Measurements from ENCODE around the gene HTRA3.

HTRA3 gene

DNA sequence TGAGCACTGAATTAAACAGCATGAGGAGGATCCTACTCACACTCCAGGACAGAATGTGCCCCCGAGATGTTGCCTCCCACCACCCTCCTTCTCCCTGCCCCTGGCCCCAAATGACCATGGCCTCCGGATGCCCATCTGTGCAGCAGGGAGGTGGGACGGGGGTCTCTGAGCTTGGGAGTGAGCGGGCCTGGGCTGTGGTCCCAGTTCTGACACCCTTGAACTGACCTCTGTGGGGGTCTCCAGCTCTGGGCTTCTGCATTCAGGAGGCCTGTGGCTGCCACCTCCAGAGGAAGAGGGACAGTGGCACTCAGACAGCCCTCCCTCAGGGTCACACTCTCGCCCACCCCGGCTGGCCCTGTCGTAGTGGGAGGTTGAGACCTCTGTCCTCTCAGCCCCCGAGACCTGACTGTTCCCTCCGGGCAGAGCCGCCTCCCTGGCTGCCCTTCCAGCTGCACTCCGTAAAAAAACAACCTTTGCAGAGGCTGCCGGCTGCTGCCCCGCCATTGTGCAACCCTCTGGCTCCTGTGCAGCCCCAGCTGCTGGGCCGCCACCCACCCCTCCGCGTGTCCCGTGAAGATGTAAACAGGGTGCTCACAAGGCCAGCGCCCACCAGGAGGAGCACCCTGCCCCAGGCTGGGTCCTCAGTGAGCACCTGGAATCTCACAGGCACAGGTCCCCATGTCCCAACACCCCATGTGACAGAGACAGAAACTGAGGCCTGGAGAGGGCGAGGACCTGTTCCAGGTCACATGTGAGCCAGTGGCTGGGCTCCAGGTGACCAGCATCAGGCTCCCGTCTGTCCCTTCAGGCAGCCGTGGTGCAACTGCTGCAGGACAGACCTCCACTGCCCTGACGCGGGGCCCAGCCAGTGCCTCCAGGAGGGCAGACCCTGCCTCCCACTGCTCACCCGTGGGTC lies 39.6 kb downstream of the HTRA3 start:
- no peak for DNase-seq (ENCODE audit: low read depth)

DNA sequence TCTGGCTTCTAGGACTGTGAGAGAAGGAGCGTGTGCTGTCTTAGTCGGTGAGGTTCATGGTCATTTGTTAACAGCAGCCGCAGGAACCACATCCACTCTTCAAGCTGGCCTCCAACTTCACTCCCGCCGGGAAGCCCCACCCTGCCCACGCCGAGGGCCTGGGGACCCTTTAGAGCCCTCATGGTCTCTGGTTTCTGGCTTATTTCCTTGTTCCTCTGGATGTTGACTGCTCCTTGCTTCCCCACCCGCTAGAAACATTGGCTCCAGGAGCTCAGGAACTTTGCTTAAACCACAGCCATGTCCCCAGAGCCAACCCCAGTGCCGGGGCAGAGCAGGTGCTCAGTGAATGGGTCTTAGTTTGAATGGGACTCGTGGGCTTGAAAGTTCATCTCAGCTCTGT lies 40.8 kb downstream of the HTRA3 start:
- DNase-seq (ENCODE audit: low read depth), result no peak

DNA sequence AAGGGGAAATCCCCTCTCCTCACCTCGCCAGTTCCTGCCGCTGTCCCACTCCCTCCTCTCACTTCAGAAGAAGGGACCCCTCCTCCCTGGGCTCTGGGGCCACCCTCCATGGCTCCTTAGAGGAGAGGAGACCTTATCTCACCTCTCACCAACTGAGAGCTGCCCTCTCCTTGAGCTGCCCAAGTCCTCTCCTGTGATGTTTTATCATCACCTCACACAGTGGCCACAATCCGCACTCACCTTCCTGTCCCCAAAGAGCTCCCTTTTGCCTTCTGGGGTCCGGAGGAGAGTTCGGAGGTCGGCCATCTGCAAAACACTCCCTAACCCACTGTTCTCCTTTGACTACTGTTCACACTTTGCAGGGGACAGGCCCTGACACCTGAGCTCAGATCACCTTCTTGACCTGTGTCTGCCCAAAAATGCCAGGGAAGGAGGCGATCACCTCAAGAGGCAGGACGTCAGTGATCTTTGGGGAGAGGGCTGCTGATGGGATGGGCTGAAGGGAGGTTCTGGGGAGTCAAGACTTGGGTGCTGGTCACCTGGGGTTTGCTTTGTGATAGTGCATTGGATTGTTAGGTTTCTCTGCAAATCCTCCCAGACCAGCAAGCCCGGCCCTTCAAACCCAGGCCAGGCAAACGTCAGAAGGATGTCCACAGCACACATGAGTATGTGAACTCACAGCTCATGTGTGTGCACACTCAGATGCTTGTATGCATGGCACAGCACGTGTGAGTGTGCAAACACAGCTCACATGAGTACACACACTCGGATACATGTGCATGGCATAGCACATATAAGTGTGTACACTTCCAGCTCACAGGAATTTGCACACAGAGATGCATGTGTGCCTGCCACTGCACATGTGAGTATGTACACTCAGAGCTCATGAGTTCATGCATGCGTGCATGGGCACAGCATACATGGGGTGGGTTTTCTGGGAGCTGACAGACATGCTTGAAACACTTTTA lies 41.8 kb downstream of the HTRA3 start:
- no peak for DNase-seq (ENCODE audit: low read depth)

DNA sequence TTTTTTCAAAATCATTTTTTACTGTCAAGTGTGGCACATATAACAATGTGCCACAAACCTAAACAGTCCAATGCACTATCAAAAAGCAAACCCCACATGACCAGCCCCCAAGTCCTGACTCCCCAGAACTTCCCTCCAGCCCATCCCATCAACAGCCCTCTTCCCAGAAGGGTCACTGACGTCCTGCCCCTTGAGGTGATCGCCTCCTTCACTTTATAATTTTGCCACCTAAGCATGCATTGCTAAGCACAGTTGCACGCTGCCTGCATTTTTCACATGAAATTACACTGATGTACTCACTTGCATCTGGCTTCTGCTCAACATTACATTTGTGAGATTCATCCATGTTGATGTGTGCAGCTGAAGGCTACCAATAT lies 42.5 kb downstream of the HTRA3 start:
- no peak for DNase-seq (ENCODE audit: low read depth)

DNA sequence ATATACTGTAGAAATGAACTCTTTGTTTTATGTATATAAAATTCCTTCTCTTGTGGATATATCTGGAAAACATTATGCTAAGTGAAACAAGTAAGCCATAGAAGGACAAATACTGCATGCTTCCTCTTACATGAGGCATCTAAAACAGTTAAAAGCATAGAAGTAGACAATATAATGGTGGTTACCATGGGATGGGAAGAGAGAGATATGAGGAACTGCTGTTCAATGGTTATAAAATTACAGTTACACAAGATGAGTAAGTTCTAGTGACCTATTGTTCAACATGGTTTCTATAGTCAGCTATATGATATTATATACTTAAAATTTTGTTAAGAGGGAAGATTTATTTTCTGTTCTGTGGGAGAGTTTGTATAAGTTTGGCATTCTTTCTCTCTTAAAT lies 43.4 kb downstream of the HTRA3 start:
- DNase-seq (ENCODE audit: low read depth), result no peak

DNA sequence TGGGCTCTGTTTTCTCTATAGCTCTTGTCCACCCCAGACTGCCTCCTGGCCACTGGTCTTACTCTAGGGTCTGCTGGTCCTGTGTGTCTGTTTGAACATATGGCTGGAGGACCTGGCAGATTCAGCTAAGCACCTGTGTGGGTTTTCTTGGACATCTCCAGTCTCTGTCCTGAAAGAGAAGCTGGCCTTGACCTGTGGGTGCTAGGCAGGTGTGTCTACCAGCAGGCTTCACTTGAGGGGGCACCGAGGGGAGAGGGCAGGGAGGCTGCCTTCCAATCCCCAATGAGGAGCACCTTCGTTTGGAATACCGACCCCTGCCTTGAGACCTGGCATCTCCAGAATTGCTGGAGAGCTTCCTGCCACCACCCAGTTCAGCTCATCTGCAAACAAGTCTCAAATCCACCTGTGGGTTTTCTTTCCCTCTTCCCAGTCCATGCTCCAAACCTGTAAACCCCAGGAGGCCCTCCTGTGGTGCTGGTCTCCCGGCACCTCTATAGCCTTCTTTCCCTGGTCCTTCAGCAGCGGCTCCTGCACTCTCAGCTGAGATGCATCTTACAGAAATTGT lies 45.2 kb downstream of the HTRA3 start:
- no peak for DNase-seq (ENCODE audit: low read depth)

DNA sequence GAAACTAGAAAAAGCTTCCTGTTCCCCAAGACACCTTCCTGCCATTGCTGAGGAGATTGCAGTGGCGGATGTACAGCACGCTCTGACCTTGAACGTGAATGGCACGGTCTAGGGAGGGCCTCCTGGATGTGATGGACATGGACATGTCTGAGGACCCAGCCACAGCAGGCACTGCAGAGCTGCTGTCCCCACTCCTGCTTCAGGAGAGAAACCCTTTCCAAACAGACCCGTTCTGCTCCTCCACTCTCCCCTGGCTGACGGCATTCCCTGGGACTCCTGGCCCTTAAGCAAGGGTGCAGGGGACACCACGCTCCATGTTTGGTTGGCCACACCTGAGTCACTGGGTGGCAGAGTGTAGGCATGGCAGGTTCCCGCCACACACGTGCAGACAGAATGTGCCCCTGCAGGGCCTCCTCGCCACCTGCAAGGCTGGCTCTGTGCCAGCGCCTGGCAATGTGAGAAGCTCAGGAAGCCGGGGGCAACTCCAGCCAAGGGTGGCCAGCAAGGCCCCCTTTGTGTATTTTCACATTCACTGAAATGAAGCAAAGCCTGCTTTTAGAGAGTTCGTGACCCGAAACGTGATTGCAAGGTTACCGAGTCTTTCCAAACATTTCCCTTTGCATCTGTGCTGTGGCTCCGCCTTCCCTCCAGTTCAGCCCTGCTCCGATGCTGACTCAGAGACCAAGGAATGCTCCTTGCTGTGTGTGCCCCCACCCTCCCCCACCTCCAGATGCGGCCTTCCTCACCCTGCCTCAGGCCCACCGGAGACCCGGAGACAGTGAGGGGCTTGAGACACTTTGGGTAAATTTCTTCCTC lies 46.1 kb downstream of the HTRA3 start:
- no peak for DNase-seq (ENCODE audit: low read depth)

DNA sequence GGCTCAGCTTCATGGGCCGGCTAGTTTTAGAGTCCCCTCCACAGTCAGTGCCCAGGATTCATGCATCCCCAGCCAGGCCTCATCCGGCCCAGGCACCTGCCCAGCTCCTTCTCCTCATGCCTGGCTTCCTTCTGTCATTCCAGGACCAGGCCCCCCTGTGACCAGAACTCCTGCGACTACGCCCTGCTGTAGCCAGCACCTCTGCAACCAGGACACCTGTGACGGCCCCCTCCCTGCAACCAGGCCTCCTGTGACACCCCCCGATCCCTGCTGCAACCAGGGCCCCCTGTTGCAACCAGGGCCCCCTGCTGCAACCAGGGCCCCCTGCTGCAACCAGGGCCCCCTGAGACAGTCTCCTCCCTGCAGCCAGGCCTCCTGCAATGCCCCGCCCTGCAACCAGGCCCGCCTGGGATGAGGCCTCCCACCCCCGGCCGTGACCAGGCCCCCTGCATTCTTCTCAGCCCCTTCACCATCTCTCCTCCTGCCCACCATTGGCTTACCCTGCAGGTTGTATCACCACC lies 46.8 kb downstream of the HTRA3 start:
- no peak for DNase-seq (ENCODE audit: low read depth)

DNA sequence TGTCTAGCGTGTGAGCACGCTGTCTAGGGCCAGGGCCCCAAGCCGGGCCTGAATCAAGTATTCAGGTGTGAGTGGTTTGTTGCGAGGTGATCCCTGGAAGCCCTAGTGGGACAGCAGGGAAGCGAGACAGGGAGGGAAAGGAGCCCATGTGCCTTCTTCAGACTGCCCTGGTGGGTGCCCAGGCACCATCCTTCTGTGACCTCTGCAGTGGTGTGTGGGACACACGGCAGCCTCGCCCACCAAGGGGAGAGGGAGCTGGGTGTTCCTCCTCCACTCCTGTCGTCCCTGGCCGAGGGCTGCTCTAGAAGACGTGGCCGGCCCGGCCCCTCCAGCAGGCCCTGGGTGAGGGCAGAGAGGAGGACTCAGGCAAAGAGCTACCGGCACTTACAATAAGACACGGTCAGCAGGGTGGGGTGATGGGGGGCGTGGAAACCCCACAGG lies 47.4 kb downstream of the HTRA3 start:
- DNase-seq (ENCODE audit: low read depth), result no peak

DNA sequence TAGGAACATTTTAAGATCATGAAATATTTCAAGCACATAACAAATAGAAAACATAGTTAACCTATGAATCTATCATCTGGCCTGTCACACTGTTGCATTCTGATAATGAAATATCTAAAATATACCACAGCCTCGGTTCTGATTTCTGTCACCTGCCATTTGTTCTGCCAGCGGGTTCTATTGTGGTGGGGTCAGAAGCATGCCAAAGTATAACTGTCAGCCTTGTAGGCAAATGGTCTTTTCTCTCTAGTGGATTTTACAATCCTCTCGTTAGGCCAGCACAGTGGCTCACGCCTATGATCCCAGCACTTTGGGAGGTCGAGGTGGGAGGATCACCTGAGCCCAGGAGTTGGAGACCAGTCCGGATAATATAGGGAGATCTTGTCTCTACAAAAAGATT lies 47.9 kb downstream of the HTRA3 start:
- no peak for DNase-seq (ENCODE audit: low read depth)

DNA sequence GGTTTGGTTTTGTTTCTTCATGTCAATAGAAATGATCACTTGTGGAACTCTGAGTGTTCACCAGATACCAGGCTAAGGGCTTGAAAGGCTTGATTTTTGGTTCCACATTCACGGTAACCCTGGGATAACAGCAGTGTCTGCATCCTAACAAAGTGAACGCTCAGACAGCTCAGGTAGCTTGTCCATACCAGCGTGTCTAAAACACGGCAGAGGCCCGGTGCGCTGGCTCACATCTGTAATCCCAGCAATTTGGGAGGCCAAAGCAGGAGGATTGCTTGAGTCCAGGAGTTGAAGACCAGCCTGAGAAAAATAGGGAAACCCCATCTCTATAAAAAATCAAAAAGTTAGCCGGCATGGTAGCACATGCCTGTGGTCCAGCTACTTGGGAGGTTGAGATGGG lies 49.0 kb downstream of the HTRA3 start:
- no peak for DNase-seq (ENCODE audit: low read depth)

DNA sequence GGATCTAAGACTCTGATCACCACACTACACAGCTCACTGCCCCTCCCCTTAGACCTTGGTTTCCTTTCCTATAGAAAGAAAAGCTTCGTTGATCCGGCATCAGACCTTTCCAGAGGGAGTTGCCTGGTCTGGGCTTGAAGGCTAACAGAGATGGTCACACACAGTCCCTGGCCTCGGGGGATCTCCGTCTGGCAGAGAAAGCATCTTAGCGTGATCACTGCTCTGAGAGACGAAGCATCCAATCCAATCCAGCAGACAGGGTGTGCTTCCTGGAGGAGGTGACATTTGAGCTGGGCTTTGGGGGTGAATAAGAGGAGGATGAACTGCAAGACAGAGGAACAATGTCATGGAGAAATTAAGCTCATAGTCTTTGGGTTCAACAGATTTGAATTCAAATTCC lies 49.5 kb downstream of the HTRA3 start:
- DNase-seq (ENCODE audit: low read depth), result no peak

DNA sequence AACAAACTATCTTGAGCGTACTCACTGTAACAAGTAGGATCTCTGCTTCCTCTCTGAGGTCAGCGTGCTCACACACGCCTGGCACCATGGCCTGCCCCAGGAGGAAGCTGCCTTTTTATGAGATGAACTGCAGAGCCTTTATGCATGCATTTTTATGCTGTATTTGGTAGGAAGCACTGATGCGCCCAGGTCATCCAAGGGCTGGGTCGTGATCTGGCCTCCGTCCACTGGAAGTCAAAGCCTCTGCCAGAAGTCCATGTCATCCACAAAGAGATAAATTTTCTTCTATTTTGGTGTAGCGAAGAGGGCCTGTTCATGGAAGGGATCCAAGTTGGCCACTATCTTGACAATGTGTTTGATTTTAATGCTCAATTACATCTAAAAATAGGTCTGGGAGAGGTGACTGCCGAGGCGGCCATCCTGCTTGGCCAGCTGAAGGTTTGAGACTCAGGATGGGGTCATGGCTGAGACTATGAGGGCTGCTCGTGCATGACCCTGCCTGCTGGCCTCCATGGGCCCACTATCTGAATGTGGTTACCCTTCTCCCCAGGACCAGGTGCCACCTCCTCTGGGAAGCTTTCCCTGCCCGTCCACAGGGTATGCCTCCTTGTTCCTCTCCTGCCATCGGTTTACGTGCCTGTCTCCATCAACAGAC lies 50.3 kb downstream of the HTRA3 start:
- no peak for DNase-seq (ENCODE audit: low read depth)

DNA sequence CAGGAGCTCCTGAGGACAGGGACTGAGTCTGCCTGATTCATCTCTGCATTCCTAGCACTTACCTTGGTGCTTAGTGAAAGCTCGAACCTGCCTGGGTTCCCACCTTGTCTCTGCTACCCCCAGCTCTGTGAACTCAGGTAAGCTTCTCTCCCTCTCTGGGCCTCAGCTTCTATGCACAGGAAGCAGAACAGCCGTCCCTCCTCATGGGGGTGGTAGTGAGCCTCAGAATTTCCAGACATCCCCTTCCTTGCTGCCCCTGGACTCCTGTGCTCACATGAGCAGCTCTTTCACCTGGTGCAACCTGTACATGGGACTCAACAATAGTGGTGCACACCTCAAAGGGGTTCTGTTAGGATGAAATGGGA lies 50.8 kb downstream of the HTRA3 start:
- no peak for DNase-seq (ENCODE audit: low read depth)

DNA sequence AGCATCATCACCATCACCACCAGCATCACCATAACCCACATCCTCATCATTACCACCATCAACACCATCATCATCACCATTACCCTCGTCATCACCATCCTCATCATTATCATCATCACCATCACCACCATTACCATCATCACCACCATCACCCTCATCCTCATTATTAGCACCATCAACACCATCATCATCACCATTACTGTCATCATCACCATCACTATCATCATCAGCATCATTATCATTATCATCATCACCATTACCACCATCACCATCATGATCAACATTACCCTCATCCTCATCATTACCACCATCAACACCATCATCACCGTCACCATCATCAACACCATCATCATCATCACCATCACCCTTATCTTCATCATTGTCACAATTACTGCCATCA lies 51.7 kb downstream of the HTRA3 start:
- DNase-seq (ENCODE audit: low read depth), result no peak

DNA sequence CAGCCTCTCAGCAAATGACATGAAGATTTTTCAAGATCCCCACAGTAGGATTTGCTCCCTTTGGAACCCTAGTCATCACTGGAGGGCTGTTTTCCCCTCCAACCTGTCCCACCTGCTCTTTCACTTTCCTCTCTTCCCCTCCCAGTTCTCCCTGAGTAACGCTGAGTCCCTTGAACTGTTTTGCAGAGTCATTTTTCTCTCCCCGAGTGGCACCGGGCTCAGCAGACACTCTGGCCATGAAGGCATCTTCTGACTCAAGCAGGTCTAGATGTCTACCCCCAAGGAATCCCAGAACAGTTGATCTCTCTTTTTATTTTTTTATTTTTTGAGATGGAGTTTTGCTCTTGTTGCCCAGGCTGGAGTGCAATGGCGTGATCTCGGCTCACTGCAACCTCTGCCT lies 52.2 kb downstream of the HTRA3 start:
- no peak for DNase-seq (ENCODE audit: low read depth)

DNA sequence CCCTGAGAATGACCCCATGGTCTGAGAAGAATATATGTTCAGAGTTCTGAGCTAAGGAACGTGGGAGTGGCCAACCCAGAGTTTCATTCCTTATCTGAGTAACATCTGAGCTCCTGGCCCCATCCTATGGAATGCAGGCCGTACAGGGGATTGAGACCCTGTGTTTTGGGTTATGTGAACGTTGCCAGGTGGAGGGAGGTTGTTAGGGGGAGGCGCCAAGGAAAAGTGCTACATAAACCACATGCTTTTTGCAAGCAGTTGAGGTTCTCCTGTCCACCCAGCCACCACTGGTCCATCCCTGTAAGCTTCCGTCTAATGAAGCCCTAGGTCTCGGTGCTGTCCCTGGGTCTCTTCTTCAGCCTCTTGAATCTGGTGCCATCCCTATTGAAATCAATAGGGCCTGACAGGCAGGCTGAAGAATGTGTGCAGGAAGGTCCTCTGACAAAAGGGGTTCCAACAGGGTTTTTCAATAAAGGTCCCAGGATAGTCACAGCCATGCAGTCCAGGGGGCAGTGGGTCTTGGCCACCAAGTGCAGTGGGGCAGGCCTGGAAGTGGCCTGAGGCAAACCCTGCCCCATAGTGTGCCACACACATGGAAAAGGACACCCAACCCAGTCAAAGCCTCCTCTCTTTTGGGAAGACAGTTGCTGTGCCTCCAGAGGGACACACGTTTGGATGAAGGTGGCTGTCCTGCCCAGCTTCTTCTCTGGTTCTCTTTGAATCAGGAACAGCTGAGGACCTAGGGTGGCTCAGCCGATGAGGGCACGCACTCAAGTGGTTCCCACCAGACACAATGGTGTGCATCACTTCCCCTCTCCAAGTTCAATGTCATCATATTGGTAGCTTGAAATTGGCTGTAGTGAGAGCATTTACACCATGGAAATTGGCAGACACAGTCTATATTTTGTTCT lies 53.5 kb downstream of the HTRA3 start:
- no peak for DNase-seq (ENCODE audit: low read depth)

DNA sequence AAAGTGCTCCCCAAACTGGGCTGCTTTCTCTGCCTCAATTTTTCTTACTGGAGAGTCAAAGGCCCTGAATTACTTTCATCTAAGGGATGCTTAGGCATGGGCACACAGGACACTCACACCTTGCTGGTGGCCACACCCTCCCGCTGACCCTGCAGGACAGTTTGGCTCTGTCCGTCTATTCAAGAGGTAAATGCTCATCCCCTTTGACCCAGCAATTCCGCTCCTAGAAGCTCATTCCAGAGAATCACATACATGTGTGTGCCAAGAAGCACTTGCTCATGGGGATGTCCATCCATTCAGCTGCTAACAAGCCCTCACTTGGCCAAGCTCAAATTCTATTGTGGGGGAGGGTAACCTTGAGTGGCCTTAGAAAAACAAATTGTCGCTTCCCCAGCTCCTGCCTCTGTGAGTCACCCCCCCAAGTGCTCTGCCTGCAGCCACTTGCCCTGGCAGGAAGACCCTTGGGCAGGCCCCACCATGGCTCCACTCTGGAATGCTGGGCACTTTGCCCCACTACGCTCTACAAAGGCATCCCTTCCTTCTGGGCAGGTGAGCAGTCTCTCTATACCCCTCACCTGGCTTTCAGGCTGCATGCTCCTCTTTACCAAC lies 54.5 kb downstream of the HTRA3 start:
- DNase-seq (ENCODE audit: low read depth), result no peak

DNA sequence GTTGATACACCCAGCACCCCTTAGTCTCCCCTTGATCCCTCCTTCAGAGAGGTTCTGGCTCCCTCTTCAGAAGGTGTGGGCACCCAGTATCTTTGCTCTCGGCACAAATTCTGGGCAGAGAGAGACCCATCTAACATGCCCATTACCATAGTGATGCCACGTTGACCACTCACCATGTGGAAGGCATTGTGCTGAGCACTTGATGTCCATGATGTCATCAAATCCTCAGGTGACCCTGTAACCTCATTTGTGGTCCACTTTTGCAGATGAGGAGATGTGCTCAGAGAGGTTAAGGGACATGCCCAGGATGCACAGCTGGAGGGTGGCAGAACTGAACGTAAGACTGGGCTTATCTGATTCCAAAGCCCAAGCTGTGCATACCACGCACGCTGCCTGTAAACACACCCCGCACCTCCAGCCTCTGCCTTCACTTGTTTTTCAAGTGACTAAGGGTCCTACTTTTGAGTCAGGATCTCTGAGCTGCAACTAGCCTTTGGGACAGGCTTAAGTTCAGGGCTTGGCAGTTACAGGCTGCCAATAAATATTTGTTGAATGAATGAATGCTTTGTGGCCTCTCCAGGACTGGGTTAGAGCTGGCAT lies 55.2 kb downstream of the HTRA3 start:
- no peak for DNase-seq (ENCODE audit: low read depth)
